GM12801 (cell line): ENCODE results near the gene SLIT3.

Experiments used
- CTCF ChIP-seq: IDR thresholded peaks from one replicate; pipeline ENCODE4 v1.5.1; 2011; ENCODE audit warnings: control low read depth; ENCODE audit not compliant: insufficient read length; ENCODE audit errors: extremely low read depth

The SLIT3 gene

GRCh38 chr5:169015991-169016390, 284.9 kb downstream of the SLIT3 start:
- no peak for TF ChIP-seq CTCF

GRCh38 chr5:169013846-169014245, 287.1 kb downstream of the SLIT3 start:
- no peak for TF ChIP-seq CTCF

GRCh38 chr5:169013208-169013728, 287.7 kb downstream of the SLIT3 start:
- TF ChIP-seq CTCF: no peak

- TF ChIP-seq CTCF: no peak
These were observed 288.5 kb downstream of the SLIT3 start for GRCh38 chr5:169012450-169012849.

GRCh38 chr5:169011451-169011850, 289.5 kb downstream of the SLIT3 start:
- TF ChIP-seq CTCF: no peak

- TF ChIP-seq CTCF: no peak
These were observed 289.9 kb downstream of the SLIT3 start for GRCh38 chr5:169011009-169011408.

- no peak for TF ChIP-seq CTCF
These were observed 291.8 kb downstream of the SLIT3 start for GRCh38 chr5:169009123-169009522.
